GM12872 (cell line): Measurements from ENCODE around the gene IGF1.

Experiments used
- TF ChIP-seq, protein P1 (sequence below): IDR thresholded peaks from 3 replicates; pipeline ENCODE4 v1.5.1; 2011; ENCODE audit warnings: low read depth, mild to moderate bottlenecking, low read length, moderate library complexity; ENCODE audit not compliant: insufficient read depth

The IGF1 gene

DNA sequence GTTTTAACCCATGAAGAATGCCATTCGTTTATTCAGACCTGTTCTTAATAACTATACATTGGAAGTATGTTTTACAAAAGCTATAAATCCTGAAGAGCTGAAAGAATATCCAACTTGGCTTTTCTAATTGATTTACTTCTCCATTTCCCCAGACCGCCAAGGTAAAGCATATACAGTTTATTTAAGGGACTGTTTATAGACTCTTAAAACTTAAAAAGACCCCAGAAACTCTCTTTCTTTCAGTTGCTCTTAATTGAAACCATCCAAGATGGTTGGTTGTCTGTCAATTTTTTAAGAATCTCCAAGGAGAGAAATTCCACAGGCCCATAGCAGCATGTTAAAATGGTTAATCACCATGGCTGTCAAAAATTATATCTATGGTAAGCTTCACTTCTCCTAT, 8.8 kb downstream of the IGF1 start:
- TF ChIP-seq, protein P1, sequence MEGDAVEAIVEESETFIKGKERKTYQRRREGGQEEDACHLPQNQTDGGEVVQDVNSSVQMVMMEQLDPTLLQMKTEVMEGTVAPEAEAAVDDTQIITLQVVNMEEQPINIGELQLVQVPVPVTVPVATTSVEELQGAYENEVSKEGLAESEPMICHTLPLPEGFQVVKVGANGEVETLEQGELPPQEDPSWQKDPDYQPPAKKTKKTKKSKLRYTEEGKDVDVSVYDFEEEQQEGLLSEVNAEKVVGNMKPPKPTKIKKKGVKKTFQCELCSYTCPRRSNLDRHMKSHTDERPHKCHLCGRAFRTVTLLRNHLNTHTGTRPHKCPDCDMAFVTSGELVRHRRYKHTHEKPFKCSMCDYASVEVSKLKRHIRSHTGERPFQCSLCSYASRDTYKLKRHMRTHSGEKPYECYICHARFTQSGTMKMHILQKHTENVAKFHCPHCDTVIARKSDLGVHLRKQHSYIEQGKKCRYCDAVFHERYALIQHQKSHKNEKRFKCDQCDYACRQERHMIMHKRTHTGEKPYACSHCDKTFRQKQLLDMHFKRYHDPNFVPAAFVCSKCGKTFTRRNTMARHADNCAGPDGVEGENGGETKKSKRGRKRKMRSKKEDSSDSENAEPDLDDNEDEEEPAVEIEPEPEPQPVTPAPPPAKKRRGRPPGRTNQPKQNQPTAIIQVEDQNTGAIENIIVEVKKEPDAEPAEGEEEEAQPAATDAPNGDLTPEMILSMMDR: no peak

DNA sequence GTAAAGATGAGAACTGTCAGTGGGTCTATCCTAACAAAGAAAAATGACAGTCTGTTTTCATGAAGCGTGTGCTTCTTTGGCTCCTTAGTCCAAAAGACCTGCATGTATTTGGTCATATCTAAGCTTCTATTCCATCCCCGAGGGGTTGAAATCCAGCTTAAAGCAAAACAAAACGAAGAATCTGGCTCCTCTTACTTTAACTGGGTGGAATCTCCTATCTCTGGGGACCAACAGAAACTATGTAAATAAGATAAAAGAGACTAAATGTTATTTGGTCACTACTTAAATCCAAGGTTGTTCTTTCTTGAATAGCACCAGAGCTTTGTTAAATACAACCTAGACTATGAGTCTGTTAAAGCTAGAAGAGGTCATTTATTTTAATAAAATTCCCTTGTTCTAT, 9.4 kb downstream of the IGF1 start:
- TF ChIP-seq, protein P1: no peak

DNA sequence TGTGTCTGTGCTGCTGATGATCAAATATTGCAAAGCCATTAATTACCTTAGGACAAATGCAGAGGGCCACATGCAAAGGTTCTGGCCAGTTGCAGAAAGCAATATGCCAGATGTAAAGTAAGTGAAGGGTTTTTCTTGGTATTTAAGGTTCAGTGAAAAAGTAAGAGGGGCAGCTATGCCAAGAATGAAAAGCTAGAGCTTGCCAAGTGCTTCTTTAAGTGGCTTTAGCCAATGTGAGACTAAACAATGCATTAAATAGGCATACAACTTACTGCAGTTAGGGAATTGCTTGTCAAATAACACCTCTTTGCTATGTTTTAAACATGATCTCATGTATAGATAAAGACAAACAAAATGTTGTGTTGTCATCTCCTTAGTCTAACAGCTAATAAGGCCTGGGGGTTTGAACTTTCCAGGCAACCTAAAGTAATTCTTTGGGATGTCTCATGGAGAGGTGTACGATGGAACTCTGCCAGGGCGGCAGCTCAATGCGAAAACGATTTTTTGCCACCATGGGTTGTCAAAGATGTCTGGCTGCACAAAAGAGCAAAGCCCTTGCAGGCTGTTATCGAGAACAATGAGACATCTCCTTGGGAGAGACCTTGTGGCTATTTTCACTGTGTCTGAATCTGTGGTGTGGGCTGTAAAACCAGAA, 12.0 kb downstream of the IGF1 start:
- TF ChIP-seq, protein P1: no peak

DNA sequence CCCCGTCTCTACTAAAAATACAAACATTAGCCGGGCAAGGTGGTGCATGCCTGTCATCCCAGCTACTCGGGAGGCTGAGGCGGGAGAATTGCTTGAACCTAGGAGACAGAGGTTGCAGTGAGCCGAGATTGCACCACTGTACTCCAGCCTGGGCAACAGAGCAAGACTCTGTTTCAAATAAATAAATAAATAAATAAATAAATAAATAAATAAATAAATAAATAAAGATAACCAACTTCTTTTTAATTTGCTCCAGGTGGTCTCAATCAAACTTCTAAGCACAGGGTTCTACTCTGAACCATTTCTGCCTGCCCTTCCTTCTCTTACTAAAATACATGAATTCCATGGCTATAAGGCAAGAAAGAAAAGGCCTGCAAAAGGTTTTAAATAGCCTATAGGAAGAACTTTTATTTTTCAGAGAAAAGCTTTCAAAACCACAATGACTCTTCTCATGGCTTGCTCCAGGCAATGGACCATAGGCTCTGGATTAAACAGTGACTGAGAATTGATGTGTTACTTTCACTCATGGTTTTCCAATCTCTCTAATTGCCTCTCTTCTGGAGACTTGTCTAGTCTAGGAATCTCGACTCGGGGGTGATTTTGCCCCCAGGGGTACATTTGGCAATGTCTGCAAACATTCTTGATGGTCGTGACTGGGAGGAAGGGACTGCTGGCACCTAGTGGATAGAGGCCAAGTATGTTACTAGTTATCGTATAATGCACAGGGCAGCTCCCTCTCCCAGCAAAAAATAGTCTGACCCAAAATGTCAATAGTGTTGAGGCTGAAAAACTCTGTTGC, 14.4 kb downstream of the IGF1 start:
- TF ChIP-seq, protein P1: no peak

DNA sequence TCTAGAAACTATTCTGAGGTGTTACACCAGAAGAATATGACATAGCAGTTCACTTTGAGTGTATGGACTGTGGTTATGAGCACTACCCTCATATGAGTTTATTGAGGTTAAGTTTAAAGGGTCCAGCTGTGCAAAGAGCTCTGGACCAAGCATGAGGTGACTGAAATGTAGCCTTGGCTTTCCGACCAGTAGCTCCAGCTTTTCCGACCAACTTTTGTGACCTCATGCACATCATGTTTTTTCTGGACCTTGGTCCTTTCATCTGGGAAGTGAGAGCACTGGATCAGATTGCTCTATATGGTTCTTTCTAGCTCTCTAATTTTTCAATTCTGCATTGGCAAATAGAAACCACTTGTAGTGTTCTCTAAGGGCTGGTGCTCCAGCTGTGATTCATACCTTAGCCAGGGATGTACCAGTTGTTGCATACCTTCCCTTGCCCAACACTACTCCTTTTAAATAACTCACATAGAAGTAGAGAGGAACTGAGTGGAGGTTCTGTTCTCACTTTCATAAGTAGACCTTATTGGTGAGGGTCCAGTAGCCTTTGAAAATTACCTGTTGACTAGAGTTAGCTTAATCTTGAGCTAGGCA, 16.6 kb downstream of the IGF1 start:
- TF ChIP-seq, protein P1: no peak

DNA sequence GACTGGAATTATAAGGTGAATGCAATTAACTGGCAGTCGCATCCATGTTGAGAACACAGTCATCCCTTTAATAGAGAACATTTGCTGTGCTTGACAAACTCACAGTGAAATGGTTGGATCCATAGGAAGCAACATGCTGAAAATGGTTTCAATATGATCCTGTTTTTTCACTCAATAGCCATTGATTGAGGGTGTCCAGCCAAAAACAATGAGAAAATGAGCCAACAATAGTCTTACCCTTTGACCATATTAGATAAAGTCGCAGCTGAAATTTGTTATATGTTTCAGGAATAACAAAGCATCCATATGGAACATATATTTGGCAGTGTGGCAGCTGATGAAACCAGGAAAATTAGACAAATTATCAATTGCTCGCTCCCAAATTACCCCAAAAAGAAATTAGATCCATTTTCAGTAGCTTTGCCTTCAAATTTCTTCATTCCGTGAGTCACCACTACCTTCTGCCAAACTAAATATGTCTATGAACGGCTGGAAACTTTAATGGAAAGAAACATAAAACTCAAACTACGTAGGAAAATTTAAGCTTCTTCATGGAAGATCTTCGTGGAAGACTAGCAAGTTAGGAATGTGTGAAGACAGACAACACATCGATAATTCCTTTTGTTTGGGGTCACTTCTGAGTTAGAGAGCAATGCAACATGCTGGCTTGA, 17.4 kb downstream of the IGF1 start:
- TF ChIP-seq, protein P1: no peak

DNA sequence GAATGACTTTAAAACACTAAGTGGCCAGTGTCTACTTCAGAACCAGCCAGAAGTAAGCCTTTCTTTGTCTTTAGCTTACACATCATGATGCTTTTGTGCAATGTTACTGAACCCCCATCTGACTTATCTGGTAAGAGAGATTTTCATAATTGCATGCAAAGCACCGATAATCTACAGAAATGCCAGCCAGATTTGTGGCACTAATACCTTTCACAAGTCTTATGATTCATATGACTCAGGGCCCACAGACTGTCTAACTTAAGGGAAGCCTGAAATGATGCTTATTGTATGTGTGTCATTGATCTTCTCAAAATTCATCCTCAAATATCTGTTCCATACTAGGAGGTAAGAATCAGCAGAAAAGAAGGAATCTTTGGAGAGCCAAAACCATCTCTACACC, 18.0 kb downstream of the IGF1 start:
- TF ChIP-seq, protein P1: no peak
